Sigmoid colon (tissue), 4 donors: ENCODE data around the gene SELENOI.

ENCODE experiments used
- EP300 ChIP-seq, 4 donors: sonication (generic); formaldehyde crosslinking; IDR thresholded peaks; one replicate each; pipeline ENCODE4 v1.6.1; 2017; ENCODE audit warnings: antibody characterized with exemption in 4 of 4
- POLR2A ChIP-seq, 2 donors: fragments of 450-650 bp; IDR thresholded peaks; one replicate each; pipeline ENCODE4 v1.6.1; 2016; ENCODE audit warnings: antibody characterized with exemption in 2 of 2, mild to moderate bottlenecking in 2 of 2, moderate library complexity in 2 of 2
- POLR2AphosphoS5 ChIP-seq, 4 donors: sonication (generic); formaldehyde crosslinking; IDR thresholded peaks; one replicate each; pipeline ENCODE4 v1.6.1; 2017; ENCODE audit warnings: antibody characterized with exemption in 4 of 4
- TF ChIP-seq, protein P1 (sequence below), 4 experiments: fragments of 450-650 bp in 3 of 4; fragments of 200-600 bp in 1 of 4; IDR thresholded peaks; one replicate each; pipeline ENCODE4 v1.5.1; 2016 to 2019; ENCODE audit warnings: antibody characterized with exemption in 4 of 4, mild to moderate bottlenecking in 3 of 4, moderate library complexity in 2 of 4

DNA sequence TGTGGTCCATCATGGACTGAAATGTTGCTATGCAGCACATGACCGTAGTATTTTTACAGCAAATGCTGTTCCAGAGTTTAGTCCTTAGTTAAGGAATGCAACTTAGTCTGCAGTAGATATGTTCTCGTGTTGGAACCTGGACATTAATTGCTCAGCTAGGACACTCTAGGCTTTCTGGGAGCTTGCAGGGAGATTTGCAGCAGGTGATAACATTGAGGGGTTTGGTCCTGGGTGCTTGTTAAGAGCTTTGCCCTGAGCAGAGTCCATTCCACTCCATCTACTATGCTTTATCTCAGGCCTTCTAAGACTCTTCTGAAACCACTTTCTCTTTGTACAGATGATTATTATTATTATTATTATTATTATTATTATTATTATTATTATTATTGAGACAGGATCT lies 82.9 kb downstream of the SELENOI start:
- TF ChIP-seq, protein P1, sequence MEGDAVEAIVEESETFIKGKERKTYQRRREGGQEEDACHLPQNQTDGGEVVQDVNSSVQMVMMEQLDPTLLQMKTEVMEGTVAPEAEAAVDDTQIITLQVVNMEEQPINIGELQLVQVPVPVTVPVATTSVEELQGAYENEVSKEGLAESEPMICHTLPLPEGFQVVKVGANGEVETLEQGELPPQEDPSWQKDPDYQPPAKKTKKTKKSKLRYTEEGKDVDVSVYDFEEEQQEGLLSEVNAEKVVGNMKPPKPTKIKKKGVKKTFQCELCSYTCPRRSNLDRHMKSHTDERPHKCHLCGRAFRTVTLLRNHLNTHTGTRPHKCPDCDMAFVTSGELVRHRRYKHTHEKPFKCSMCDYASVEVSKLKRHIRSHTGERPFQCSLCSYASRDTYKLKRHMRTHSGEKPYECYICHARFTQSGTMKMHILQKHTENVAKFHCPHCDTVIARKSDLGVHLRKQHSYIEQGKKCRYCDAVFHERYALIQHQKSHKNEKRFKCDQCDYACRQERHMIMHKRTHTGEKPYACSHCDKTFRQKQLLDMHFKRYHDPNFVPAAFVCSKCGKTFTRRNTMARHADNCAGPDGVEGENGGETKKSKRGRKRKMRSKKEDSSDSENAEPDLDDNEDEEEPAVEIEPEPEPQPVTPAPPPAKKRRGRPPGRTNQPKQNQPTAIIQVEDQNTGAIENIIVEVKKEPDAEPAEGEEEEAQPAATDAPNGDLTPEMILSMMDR (IDR thresholded peaks at IDR 0.05) = no peak
- TF ChIP-seq POLR2A (IDR thresholded peaks at IDR 0.05) (no peak), POLR2AphosphoS5 (IDR thresholded peaks at IDR 0.05) (no peak), EP300 (IDR thresholded peaks at IDR 0.05) (no peak)
